HK-2 (cell line): Measurements from ENCODE around the gene DOCK10.

Source experiments
- DNase-seq: peaks from one replicate; pipeline ENCODE4 v3.0.0-alpha.2; 2018; ENCODE audit not compliant: unreplicated experiment

Gene DOCK10

DNA sequence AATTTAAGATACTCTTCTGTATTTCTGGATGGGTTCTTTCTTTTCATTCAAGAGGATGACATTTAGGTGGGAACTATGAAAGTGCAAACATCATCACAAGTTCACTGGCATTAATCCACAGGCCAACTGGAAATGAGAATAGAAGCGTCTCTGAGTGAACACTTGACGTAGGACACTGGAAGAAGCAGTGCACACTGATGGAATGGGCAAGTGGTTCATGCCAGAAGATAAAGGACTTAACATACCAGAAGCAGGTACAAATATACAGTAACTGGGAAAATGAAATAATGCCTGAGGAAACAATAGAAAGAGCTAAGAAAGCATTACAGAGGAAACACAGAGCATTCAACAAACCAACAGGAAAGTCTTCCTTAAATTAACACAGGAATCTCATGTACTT, 205.2 kb downstream of the DOCK10 start:
- DNase-seq = no peak

DNA sequence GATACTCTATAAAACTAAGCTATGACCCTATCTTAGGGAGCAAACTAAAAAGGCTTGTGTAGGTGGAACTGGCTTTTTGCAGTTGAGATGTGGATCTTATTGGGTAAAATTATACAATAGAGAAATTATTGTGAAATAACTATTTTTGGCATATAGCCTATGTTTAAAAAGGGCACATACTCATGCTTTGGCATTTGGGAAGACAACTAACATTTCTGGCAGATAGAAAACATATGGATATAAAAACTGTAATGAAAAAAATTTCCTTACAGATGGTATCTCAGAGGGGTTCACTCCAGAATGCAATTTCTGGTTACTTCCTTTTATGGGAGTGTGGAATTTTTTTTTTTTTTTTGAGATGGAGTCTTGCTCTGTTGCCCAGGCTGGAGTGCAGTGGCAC, 206.0 kb downstream of the DOCK10 start:
- no peak for DNase-seq

- no peak for DNase-seq
These were observed 206.9 kb downstream of the DOCK10 start for GRCh38 chr2:224835405-224835804.

DNA sequence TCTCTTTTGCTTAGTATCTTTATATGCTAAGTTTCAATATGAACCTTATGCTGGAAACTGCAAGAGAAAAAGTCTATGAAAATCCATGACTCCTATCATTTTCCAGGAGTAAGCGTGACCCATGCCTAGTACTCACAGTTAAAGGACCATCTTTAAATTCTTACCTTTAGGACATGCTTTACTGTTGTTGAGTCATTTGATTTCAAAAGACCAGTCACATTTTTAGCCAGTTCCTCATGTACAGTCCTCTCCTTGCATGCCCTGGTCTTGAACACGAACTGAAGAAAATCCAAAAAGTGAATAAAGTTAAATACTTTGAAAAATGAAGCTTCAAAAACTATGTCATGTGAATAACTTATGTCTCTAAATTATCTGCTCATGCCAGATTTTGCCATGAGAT, 208.3 kb downstream of the DOCK10 start:
- DNase-seq = no peak

DNA sequence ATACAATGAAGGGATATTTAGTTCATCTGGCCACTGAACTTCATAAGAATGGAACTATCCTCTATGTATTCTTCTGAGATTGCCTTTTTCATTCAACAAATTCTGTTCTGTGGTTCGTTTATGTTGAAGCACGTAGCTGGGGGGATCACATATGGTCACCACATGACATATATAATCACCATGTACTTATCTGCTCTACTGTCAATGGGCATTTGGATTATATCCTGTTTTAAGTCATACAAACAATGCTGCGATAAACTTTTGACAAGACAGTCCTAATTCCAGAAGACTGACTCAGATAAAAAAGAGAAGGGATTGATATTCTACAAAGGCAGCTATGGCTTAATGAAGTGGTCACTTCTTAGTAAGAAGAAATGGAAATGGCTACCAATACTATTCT, 210.1 kb downstream of the DOCK10 start:
- no peak for DNase-seq

DNA sequence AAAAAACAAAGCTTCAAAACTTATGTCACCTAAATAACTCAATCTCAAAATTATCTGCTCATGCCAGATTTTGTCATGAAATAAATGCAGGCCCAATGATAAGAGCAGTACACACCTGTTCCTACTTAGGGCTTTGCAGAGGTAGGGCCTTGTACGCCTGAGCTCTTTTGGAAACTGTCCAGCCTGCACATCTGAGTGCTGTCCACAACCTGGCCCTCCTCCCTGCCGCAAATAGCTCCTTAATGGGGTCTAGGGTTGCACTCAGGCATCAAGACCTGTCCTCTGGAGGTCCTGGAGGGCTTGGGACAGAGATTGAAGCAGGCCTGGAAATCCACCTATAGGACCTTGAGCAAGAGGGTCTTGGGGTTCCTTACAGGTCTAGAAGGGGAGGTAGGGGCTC, 210.7 kb downstream of the DOCK10 start:
- no peak for DNase-seq

- no peak for DNase-seq
These were observed 221.8 kb downstream of the DOCK10 start for GRCh38 chr2:224820283-224820991.

GRCh38 chr2:224819075-224819474, 223.2 kb downstream of the DOCK10 start:
- DNase-seq = no peak

- DNase-seq = no peak
These were observed 224.6 kb downstream of the DOCK10 start for GRCh38 chr2:224817676-224818075.

GRCh38 chr2:224816816-224817215, 225.5 kb downstream of the DOCK10 start:
- no peak for DNase-seq

DNA sequence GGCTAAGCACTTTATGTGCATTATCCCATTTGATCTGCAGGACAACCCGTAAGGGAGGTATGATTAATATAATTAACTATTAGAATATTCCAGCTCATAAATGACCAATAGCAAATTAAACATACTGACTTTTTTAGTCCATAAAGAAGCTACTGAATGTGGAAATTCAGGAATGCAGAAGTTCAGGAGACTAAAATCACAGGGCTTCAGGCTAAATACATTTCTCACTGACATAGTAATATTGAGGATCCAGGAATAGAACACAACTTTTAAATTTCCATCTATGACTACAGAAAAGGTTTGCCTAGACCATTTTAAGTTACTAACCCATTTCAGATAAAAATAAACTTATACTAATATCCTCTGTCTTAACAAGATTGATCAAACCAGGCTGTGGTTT, 228.7 kb downstream of the DOCK10 start:
- DNase-seq = no peak

- DNase-seq = no peak
These were observed 234.9 kb downstream of the DOCK10 start for GRCh38 chr2:224807153-224807964.

DNA sequence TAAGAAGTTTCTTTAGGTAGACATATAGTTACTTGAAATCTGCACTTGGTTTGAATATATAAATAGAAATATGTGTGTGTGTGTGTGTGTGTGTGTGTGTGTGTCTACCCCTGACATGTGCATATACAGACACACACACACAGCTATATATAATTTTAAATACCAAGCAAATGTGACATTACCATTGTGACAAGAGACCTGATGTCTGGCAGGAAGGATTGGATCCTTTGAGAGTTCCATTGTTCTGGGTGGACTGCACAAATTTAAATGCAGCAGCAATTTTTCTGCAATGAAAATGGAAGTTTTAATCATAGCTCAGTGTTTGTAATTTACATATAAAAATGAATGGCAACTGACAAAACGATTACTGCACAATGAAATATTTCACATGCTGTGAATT, 238.3 kb downstream of the DOCK10 start:
- no peak for DNase-seq

GRCh38 chr2:224802407-224802806, 239.9 kb downstream of the DOCK10 start:
- no peak for DNase-seq

DNA sequence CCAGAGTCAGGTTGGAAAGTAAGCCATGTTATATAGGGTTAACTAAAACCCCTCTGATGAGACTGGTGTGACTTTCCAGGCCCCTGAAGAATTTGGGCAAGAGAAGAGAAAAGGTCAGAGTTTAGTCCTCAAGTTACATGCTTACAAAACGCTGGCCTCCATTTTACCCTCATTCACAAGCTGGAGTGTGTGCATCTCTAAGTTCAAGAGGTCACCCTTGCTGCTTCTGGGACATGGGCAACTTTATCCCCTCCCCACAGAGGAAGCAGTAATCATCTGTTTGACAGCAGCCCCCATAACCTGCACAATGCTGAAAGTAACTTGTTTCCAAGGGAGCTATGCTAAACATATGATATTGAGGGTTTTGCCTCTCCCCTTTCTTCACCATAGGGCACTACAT, 240.9 kb downstream of the DOCK10 start:
- DNase-seq = no peak

DNA sequence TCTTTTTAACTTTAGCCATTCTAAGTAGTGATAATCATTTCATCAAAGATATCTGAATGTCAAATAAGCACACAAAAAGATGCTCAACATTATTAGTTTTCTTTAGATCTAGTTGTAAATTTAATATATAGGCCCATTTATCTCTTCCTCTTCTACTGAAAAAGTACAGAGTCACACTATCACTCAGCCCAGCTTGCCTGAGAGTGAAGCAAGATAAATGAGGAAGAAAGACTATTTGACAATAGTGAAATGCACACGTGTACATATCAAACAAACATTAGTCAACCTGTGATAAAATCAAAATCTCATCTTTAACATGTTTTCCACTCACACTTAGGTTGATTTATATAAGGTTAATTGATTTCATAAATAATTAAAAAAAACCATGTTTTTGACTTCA, 242.6 kb downstream of the DOCK10 start:
- DNase-seq = no peak

- no peak for DNase-seq
These were observed 244.1 kb downstream of the DOCK10 start for GRCh38 chr2:224798180-224798579.

- DNase-seq = no peak
These were observed 245.5 kb downstream of the DOCK10 start for GRCh38 chr2:224796695-224797305.

DNA sequence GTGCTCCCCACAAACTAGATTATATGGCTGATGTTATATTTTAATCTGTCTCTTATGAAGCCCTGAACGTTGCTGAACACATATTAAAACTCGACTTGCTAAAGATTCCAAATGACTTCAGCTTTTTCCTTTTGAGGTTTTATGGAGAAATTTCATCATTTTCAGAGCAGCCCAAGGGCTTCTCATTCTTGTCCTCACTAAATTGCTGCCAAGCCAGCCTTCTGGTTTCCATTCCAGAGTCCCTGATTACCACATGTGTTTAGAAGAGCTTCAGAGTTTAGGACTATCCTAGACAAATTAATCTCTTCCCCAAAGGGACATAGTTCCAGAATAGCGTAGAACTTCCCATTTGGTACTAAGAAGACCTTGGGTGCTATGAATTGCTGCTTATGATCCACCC, 248.3 kb downstream of the DOCK10 start:
- no peak for DNase-seq

DNA sequence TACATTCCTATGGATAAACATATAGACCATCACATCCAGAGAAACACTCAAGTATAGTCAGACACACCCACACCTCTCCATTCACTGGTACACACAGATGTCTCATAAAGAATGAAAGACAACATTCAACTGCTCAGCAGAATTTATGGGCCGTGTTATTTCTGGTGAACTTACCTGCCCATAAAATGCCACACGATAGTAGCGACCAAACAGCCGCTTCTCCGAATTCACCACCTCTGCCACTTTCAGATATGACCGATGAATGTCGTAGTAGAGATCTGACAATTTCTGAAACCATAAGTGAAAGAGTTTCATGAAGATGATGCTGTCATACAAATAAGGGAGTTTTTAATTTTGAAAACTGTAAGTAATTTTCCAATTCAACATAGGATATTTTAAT, 255.4 kb downstream of the DOCK10 start:
- no peak for DNase-seq

DNA sequence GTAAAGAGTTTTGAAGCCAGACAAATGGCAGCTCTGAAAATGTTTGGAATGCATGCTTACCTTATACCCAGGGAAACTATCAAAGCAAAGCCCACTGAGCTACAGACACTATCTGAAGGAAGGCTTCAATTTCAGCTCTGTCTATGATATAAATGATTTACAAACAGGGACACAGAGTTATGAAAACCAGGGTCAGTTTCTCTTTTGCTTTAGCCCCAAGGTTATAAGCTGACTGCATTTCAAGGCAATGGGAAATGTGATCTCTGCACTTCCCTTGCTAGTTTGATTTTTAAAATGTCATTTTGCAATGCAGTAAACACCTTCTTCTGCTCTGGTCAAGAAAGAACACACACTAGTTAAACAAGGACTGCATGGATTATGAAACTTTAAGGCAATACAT, 260.9 kb downstream of the DOCK10 start:
- DNase-seq = no peak

- DNase-seq = no peak
These were observed 261.4 kb downstream of the DOCK10 start for GRCh38 chr2:224780823-224781222.

DNA sequence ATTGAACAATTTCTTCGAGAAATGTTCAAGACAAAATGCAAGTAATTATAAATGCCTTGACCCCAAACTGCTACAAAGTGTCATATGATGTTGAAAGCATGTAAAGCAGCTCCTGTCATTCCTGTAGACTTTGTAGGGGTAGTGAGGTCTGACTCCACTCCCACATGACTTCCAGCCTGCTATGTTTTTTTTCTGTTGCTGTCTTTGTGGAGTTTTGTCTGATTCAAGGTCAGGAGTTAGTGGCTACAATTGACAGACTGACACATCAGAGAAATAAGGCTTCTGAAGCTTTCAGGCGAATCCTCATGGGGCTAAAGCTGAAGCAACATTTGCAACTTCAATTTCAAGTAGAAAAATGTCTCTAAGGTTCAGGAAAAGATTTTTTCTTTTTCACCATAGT, 262.2 kb downstream of the DOCK10 start:
- no peak for DNase-seq
